AG09309 (cell line): ENCODE results near the gene FARP1.

ENCODE experiments used
- DNase-seq: peaks from one replicate; pipeline ENCODE4 v3.0.0-alpha.2; 2010; ENCODE audit warnings: low read depth
- H3K4me3 ChIP-seq: 2 replicates; pipeline ENCODE4 v1.5.1; 2011; ENCODE audit warnings: mild to moderate bottlenecking, low read depth, low read length, moderate library complexity; ENCODE audit not compliant: control insufficient read depth
- TF ChIP-seq, protein P1 (sequence below): IDR thresholded peaks from 2 replicates; pipeline ENCODE4 v1.5.1; 2011; ENCODE audit warnings: mild to moderate bottlenecking, low read depth, low read length, inconsistent platforms; ENCODE audit not compliant: insufficient read depth, control insufficient read depth; ENCODE audit errors: missing control alignments

Gene FARP1

DNA sequence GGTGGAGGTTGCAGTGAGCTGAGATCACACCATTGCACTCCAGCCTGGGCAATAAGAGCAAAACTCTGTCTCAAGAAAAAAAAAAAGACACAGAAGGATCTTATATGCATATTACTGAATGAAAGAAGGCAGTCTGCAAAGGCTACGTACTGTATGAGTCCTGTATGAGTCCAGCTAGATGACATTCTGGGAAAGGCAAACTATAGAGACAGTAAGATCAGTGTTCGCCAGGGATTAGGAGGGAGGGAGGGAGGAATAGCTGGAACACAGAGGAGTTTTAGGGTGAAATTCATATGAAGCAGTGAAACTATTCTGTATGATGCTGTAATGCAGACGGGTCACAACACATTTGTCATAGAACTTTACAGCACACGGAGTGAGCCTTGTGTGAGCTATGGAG, 200.1 kb downstream of the FARP1 start:
- TF ChIP-seq, protein P1, sequence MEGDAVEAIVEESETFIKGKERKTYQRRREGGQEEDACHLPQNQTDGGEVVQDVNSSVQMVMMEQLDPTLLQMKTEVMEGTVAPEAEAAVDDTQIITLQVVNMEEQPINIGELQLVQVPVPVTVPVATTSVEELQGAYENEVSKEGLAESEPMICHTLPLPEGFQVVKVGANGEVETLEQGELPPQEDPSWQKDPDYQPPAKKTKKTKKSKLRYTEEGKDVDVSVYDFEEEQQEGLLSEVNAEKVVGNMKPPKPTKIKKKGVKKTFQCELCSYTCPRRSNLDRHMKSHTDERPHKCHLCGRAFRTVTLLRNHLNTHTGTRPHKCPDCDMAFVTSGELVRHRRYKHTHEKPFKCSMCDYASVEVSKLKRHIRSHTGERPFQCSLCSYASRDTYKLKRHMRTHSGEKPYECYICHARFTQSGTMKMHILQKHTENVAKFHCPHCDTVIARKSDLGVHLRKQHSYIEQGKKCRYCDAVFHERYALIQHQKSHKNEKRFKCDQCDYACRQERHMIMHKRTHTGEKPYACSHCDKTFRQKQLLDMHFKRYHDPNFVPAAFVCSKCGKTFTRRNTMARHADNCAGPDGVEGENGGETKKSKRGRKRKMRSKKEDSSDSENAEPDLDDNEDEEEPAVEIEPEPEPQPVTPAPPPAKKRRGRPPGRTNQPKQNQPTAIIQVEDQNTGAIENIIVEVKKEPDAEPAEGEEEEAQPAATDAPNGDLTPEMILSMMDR, result no peak
- no peak for DNase-seq
- H3K4me3 ChIP-seq, result no peak overlapping the region

DNA sequence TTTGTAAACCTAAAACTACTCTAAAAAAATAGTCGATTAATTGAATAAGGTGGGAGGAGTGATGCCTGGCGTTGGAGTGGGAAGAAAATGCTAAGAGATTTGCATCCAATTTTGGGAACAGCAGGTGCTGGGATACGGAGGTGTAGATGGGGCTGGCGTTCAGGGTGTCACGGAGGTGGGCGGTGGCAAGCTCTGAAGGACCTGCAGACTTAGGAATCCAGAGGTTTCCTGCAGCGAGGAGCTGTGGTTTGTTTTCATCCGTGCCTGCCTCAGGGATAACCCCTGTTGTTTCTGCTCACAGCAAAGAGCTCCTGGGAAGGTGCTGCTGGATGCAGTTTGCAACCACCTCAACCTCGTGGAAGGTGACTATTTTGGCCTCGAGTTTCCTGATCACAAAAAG, 200.6 kb downstream of the FARP1 start:
- no peak overlapping the region for H3K4me3 ChIP-seq
- TF ChIP-seq, protein P1, result no peak
- no peak for DNase-seq

DNA sequence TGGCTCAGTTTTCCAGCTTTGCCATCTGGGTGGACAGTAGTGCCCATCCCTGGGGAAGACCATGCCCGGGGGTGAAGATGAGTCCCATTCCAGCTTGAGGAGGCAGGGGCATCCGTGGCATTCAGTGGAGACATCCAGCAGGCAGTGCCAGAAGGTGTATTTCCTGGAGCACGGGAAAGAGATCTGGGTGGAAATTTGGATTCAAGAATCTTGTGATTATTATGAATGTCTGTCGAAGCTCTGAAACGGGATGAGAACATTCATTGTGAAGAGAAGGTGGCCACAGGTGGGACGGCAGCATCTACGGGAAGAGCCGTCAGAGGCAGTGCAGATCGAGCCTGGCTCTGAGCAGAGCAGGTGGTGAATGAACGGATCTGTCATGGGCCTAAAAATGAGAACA, 201.5 kb downstream of the FARP1 start:
- no peak overlapping the region for H3K4me3 ChIP-seq
- TF ChIP-seq, protein P1, result no peak
- no peak for DNase-seq

DNA sequence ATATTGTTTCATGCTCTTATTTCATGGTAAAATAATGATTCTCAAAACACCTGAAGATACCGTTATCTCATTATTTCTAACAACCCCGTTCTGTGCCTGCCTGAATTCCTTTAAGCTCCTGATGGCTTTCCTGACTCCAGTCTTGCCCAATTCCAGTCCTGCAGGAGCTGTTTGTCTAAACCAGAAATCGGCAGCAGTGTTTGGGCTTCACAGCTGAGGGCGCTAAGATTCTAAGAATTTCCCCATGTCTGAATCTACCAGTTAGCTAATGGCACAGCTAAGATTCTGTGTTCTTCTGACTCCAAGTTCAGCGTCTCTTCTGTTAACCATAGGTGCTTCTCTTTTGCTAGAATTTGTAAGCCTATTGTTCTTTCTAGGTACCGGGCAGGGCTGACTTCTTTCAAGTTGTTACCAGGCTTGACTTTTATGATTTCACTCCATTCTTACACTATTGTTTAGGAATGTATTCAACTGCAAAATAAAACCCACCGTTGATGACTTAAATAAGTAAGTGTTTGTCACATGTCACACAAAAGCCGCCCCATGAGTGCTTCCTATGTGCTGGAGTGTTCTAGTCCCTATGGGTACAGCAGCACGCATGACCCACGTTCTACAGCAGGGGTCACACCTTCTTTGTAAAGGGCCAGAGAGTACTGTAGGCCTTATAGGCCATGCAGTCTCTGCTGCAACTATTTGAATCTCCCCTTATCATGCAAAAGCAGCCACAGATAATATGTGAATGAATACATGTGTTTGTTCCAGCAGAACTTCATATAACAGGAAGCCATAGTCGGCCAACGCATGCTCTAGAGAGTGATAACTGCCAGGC, 202.4 kb downstream of the FARP1 start:
- TF ChIP-seq, protein P1, result no peak
- no peak for DNase-seq
- H3K4me3 ChIP-seq, result no peak overlapping the region

DNA sequence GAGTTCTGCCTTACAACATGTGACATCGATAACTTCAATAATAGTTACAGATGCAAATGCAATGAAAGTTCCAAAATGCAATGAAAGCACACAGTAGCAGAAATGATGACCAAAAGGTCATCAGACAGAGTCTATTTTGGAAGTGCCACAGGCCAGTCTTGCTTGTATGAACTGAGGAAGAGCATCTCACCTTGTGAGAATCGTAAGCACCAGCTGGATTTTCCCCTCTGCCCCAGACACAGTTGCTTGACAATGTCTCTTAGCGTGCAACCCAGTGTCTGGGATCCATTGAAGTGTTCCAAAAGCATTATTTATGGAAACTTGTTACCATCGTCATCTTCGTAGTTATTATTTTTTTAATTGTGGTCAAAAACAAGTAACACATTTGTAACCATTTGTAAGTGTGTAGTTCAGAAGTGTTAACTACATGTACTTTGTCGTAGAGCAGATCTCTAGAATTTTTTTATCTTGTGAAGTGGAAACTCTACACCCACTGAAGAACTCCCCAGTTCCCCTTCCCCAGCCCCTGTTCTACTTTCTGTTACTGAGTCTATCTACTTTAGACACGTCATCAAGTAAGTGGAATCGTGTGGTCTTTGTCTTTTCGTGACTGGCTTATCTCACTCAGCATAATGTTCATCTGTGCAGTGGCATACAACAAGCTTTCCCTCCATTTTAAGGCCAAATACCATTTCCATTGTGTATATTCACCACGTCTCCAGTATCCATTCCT, 204.2 kb downstream of the FARP1 start:
- TF ChIP-seq, protein P1, result no peak
- H3K4me3 ChIP-seq, result no peak overlapping the region

DNA sequence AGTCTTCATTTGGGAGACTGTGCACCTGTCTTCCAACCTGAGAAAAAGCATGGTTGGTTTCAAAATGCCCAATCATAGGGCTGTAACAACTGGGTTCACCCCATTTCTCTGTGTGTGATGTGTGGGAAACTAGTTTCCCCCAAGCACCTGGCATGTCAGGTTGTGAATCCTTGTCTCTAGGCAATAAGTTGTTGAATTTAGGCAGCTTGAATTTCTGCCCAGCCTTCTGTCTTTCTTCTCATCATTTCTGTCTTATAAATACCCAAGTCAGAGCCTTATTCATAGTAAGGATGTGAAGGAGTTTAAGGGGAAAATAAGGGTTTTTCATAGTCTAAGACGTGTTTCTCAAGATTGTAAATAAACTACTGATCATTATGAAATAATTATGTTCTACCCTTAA, 204.9 kb downstream of the FARP1 start:
- no peak overlapping the region for H3K4me3 ChIP-seq
- TF ChIP-seq, protein P1, result no peak
- DNase-seq, result no peak

More for the DNA sequence above, 204.2 kb downstream of the FARP1 start:
- DNase-seq, result no peak
